Hepatocyte (in vitro differentiated cells): Measurements from ENCODE around the gene FGF5.

ENCODE experiments used
- CTCF ChIP-seq: fragments of 200-600 bp; sonication (generic); IDR thresholded peaks from 2 replicates; pipeline ENCODE4 v1.5.1; 2016; ENCODE audit warnings: antibody characterized with exemption, mild to moderate bottlenecking; ENCODE audit not compliant: poor library complexity
- EZH2 ChIP-seq: fragments of 200-600 bp; sonication (generic); IDR thresholded peaks from 2 replicates; pipeline ENCODE4 v1.6.1; 2016; ENCODE audit warnings: antibody characterized with exemption, mild to moderate bottlenecking, borderline replicate concordance
- EZH2phosphoT487 ChIP-seq: fragments of 200-600 bp; sonication (generic); IDR thresholded peaks from one replicate; pipeline ENCODE4 v1.6.1; 2018; ENCODE audit warnings: antibody characterized with exemption, mild to moderate bottlenecking, low read depth, moderate library complexity; ENCODE audit not compliant: unreplicated experiment, severe bottlenecking

GRCh38 chr4:80219301-80220025 lies 47.0 kb upstream of the FGF5 start:
- TF ChIP-seq EZH2 (no peak), CTCF (no peak), EZH2phosphoT487 (no peak)
